Left forelimb (tissue), 1 donor: Measurements from ENCODE around the gene AEBP1.
"Not testable (repeated sequence)": the region's sequence is repeated elsewhere in the genome, so short reads cannot be mapped to it uniquely, and the experiment has no call there.

ENCODE experiments used
- DNase-seq: peaks from one replicate; pipeline ENCODE4 v3.0.0-alpha.2; 2018; ENCODE audit warnings: low spot score

Gene AEBP1

GRCh38 chr7:44117801-44118429 lies 13.8 kb downstream of the AEBP1 start:
- DNase-seq = no peak

DNA sequence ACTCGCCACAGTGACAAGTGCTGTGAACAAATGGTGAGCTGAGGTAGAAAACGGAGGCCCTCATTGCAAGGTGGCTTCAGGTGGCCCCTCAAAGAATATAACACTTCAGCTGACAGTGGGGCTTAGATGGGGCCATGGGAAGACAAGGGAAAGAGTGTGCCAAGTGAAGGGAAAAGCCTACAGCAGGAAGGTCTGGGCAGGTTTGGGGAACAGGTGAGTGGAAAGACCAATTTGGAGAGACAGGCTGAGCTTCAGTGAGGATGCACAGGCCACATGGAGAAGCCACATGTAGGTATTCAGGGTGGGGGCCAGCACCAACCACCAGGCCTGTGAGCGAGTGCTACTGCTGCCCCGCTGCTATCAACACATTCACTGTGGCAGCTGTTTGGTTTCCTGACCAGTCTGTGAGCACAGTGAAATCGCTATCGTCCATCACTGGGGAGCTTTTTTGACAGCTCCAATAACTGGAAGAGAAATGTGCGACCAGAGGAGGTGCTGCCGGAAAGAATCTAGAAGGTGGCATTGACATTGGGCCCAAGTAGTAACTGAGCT lies 15.8 kb downstream of the AEBP1 start:
- DNase-seq = no peak

- DNase-seq = no peak
Observed at GRCh38 chr7:44120395-44120794, 16.2 kb downstream of the AEBP1 start.

GRCh38 chr7:44121761-44122420 lies 17.7 kb downstream of the AEBP1 start:
- no peak for DNase-seq

- no peak for DNase-seq
Observed at GRCh38 chr7:44122529-44122928, 18.4 kb downstream of the AEBP1 start.

- DNase-seq = peak; percentile 99
Observed at GRCh38 chr7:44123190-44124003, 19.3 kb downstream of the AEBP1 start, which contains the start of gene POLD2. Gene POLD2 (minus strand): TSS chr7:44123548. CDS start chr7:44122053, 1,495 bp downstream.

DNA sequence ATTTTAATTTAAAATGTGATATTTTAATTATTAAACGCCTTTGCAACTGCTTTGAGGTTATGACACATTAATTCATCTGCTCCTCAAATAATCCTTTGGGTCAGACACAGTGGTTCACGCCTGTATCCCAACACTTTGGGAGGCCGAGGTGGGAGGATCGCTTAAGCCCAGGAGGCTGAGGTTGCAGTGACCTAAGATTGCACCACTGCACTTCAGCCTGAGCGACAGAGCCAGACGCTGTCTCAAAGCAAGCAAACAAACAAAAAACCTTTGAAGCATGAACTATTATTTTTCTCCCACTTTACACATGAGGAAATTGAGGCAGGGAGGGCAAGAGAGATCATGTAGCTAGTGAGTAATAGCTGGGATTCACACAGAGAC lies 20.7 kb downstream of the AEBP1 start:
- DNase-seq = no peak

- not testable (repeated sequence) for DNase-seq
Observed at GRCh38 chr7:44126574-44126973, 22.4 kb downstream of the AEBP1 start.

- DNase-seq = no peak
Observed at GRCh38 chr7:44127161-44127560, 23.0 kb downstream of the AEBP1 start.

DNA sequence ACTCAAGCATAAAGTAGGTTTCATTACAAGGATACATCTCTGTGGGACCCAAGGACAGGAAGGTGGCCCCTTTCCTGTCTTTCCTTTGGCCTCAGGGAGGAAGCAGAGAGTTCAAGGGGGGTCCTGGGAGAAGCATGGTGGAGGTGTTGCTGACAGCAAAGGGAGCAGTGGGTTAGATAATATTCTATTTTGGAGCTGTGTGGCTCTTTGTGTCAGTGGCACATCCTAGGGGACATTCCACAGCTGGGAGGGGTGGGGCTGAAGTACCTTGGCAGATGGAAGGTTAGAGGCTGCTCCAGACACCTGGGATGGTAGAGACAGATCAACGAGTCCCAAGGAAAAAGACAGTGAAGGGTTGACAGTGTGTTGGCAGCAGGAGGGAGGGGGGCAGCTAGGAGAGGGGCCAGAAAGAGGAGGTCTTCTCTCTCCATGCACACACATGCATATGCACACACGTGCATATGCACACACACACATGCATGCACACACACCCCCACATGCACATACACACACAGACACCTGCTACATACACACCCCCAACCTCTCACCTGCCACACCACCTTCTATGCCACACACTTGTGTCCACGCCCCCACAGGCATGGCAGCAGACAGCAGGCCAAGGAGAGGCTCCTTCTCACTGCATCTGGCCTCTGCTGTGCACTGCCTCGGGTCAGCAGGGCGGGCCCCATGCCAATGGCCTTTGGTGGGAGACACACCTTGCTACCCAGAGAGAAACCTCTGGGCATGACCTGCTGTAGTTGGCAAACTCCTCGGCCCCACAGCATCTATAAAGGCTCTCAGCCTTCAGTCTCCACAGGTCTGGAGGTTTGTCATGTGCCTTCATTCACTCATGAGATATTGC lies 24.8 kb downstream of the AEBP1 start:
- no peak for DNase-seq

GRCh38 chr7:44131173-44132029 lies 27.3 kb downstream of the AEBP1 start:
- no peak for DNase-seq

- DNase-seq = no peak
Observed at GRCh38 chr7:44132039-44132438, 27.9 kb downstream of the AEBP1 start.

DNA sequence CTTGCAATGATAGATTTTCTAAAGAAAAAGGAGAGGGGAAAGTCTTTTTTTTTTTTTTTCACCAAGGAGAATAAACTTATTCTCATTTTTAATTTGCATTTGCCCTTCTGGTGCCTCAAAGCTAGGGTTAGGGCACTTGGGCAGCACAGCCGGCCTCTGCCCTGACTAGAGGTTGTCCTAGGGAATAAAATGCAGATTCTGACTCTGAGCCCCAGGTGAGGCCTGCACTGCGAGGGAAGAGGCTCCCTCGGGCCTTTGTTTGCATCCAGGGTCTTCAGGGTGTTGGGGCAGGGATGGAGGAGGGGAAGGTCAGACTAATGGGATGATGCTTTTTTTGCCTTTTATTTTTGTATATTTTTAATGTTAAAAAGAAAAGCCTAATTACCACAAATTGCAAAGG lies 29.1 kb downstream of the AEBP1 start:
- no peak for DNase-seq

- no peak for DNase-seq
Observed at GRCh38 chr7:44134943-44135628, 30.9 kb downstream of the AEBP1 start.

GRCh38 chr7:44136731-44137130 lies 32.6 kb downstream of the AEBP1 start:
- DNase-seq = no peak

- DNase-seq = no peak
Observed at GRCh38 chr7:44138698-44139097, 34.6 kb downstream of the AEBP1 start.

DNA sequence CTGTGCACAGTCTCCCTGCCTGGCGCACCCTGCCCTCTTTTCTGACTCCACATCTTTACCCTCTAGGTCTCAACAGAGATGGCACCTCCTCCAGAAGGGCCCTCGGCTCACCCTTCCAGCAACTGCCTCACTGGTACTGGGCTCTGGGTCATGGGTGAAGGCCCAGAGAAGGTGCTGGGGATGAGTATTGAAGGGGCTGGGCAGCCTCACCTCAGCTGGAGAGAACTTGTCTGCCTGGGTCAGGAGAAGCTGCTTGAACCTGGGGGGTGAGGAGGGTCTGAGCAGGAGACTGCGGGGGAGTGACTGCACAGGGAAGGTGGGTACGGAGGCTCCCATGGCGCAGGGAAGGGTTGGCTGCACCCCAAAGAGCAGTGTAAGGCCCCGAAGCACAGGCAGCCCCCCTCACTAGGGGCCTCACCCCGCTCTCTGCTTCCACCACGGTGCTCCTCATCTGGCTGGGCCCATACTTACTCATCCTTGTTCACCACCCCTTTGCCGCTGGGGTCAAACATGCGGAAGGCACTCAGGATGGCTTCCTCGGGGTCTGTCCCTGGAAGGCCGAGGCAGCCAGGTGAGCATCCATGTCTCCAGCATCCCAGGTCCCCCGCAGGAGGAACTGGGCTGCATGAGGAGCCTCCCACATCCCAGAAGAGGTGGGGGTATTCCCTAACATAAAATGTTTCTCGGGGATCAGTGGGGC lies 35.3 kb downstream of the AEBP1 start:
- no peak for DNase-seq

GRCh38 chr7:44140341-44140740 lies 36.2 kb downstream of the AEBP1 start:
- no peak for DNase-seq

- DNase-seq = no peak
Observed at GRCh38 chr7:44141221-44141850, 37.2 kb downstream of the AEBP1 start, which contains the start of gene MYL7. Gene MYL7 (minus strand): TSS chr7:44141332. CDS start chr7:44141305, 27 bp downstream.
